ENCODE measurements around the gene FCGR1A. TPM values are rescaled to one million over a fixed set of nuclear protein-coding genes. Genes with fewer than 3 reads are reported as not detected.
"Not testable (repeated sequence)": the region's sequence is repeated elsewhere in the genome, so short reads cannot be mapped to it uniquely, and the experiment has no call there.

FCGR1A gene
- polyA plus RNA-seq, 2 of the 4 experiments (the other 2 are of a cell fraction) = not detected

DNA sequence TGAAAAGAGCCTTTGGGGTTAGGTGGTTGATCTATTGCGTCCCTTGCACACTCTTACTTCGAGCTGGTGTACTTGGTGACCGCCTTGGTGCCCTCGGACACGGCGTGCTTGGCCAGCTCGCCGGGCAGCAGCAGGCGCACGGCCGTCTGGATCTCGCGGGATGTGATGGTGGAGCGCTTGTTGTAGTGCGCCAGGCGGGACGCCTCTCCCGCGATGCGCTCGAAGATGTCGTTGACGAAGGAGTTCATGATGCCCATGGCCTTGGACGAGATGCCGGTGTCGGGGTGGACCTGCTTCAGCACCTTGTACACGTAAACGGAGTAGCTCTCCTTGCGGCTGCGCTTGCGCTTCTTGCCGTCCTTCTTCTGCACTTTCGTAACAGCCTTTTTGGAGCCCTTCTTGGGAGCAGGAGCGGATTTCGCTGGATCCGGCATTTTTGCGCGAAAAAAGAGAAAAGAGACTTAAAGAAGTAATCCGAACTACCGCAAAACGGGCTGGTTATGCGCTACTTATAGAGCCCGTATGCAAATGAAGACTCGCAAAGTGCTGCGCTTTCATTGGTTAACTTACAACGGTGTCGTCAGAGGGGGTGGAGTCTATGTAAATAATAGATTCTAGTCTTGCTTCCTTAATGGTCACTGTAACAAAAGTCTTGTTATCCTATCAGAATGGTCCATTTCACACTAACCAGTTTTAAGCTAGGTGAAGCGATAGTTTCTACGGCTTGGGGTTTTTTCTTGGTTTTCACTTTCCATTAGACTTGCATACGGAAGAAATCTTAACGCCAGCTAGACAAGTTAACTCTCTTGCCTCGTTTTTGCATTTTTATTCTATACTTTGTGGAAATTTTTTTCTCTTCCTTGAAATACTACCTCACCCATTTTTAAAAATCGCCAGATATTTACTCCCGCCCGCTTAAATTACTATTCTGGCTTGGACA is 29.7 kb downstream of the FCGR1A start:
- TF ChIP-seq, protein P1, sequence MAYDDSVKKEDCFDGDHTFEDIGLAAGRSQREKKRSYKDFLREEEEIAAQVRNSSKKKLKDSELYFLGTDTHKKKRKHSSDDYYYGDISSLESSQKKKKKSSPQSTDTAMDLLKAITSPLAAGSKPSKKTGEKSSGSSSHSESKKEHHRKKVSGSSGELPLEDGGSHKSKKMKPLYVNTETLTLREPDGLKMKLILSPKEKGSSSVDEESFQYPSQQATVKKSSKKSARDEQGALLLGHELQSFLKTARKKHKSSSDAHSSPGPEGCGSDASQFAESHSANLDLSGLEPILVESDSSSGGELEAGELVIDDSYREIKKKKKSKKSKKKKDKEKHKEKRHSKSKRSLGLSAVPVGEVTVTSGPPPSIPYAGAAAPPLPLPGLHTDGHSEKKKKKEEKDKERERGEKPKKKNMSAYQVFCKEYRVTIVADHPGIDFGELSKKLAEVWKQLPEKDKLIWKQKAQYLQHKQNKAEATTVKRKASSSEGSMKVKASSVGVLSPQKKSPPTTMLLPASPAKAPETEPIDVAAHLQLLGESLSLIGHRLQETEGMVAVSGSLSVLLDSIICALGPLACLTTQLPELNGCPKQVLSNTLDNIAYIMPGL (CRISPR knock-in tag; IDR thresholded peaks at IDR 0.05; ENCODE audit: borderline replicate concordance) = peak; percentile 50; the same call in 1 of the 2 replicates
- TF ChIP-seq HOXA7 (CRISPR knock-in tag; IDR thresholded peaks at IDR 0.05) (peak; percentile 88; the same call in 1 of the 2 replicates), POLR2A (IDR thresholded peaks at IDR 0.05; ENCODE audit: low read length) (peak; percentile 66), TFCP2L1 (CRISPR knock-in tag; IDR thresholded peaks at IDR 0.05) (peak; percentile 91), GATA3 (IDR thresholded peaks at IDR 0.05; ENCODE audit: borderline replicate concordance) (peak; percentile 61; the same call in 1 of the 2 replicates), FOSB (CRISPR knock-in tag; IDR thresholded peaks at IDR 0.05) (peak; percentile 89), RARB (CRISPR knock-in tag; IDR thresholded peaks at IDR 0.05) (peak; percentile 93; the same call in 1 of the 2 replicates), CEBPB (IDR thresholded peaks at IDR 0.05) (peak in 1 of 2 experiments; percentile 54; a peak in 2 of 4 replicates), PHF8 (IDR thresholded peaks at IDR 0.05; ENCODE audit: borderline replicate concordance, low read depth) (peak; percentile 42; the same call in 1 of the 2 replicates), JUN (IDR thresholded peaks at IDR 0.05) (peak; percentile 82 to 90)
- TF ChIP-seq, protein P2, sequence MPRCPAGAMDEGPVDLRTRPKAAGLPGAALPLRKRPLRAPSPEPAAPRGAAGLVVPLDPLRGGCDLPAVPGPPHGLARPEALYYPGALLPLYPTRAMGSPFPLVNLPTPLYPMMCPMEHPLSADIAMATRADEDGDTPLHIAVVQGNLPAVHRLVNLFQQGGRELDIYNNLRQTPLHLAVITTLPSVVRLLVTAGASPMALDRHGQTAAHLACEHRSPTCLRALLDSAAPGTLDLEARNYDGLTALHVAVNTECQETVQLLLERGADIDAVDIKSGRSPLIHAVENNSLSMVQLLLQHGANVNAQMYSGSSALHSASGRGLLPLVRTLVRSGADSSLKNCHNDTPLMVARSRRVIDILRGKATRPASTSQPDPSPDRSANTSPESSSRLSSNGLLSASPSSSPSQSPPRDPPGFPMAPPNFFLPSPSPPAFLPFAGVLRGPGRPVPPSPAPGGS (IDR thresholded peaks at IDR 0.05) = peak; percentile 94
- TF ChIP-seq, protein P3, sequence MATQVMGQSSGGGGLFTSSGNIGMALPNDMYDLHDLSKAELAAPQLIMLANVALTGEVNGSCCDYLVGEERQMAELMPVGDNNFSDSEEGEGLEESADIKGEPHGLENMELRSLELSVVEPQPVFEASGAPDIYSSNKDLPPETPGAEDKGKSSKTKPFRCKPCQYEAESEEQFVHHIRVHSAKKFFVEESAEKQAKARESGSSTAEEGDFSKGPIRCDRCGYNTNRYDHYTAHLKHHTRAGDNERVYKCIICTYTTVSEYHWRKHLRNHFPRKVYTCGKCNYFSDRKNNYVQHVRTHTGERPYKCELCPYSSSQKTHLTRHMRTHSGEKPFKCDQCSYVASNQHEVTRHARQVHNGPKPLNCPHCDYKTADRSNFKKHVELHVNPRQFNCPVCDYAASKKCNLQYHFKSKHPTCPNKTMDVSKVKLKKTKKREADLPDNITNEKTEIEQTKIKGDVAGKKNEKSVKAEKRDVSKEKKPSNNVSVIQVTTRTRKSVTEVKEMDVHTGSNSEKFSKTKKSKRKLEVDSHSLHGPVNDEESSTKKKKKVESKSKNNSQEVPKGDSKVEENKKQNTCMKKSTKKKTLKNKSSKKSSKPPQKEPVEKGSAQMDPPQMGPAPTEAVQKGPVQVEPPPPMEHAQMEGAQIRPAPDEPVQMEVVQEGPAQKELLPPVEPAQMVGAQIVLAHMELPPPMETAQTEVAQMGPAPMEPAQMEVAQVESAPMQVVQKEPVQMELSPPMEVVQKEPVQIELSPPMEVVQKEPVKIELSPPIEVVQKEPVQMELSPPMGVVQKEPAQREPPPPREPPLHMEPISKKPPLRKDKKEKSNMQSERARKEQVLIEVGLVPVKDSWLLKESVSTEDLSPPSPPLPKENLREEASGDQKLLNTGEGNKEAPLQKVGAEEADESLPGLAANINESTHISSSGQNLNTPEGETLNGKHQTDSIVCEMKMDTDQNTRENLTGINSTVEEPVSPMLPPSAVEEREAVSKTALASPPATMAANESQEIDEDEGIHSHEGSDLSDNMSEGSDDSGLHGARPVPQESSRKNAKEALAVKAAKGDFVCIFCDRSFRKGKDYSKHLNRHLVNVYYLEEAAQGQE (IDR thresholded peaks at IDR 0.05) = peak; percentile 55
- CTCF ChIA-PET, FAIRE-seq, H3K9me3 ChIP-seq, H3K4me1 ChIP-seq: not testable (repeated sequence)
- H3K27ac ChIP-seq = peak overlapping the region; percentile 83 to 85
- peak; percentile 88 to 91 for ATAC-seq
- POLR2A ChIA-PET = interaction anchor here (1.2 kb wide), 1 partner anchor 75 kb away, joined by 3 read pairs; a partner anchor contains a TSS
- DNase-seq (ENCODE audit: low read depth in 1 of 2, low spot score in 1 of 2) = peak; percentile 15 to 96
- peak overlapping the region; percentile 84 for H3K4me2 ChIP-seq
- H3K4me3 ChIP-seq = peak overlapping the region; percentile 57
- WGBS (ENCODE audit: missing lambda C conversion rate) = under 1% methylated on average over 31 of the region's 55 CpGs

DNA sequence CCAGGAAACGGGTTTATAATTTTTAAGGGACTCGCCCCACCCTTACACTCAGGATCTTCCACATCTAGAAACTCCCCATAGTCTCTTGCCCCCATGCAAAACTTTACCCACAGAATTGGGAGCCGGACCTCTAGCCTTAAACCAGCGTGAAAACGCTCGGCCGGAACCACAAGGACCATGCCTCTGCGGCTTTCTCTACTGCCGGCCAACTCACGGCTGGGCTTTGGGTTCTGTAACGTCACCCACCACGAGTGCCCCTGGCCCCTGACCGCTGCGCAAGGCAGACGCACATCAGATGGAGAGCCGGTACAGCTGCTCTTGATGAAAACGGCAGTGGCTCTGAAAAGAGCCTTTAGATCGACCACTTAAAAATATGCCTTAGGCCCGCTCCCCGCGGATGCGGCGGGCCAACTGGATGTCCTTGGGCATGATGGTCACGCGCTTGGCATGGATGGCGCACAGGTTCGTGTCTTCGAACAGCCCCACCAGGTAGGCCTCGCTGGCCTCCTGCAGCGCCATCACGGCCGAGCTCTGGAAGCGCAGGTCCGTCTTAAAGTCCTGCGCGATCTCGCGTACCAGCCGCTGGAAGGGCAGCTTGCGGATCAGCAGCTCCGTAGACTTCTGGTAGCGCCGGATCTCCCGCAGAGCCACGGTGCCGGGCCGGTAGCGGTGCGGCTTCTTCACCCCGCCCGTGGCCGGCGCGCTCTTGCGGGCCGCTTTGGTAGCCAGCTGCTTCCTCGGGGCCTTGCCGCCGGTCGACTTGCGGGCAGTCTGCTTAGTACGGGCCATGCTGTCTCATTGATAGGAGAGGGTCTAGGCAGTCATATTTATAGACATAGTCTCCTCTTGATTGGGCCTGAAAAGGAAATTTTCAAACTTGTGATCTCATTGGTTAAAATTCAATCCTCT is 30.7 kb downstream of the FCGR1A start:
- H3K4me2 ChIP-seq = peak overlapping the region; percentile 73
- 5% methylated on average over 14 of the region's 62 CpGs for WGBS (ENCODE audit: missing lambda C conversion rate)
- POLR2A ChIA-PET = interaction anchor here (1.2 kb wide), 1 partner anchor 74 kb away, joined by 3 read pairs; a partner anchor contains a TSS
- TF ChIP-seq POLR2A (IDR thresholded peaks at IDR 0.05; ENCODE audit: low read length) = peak; percentile 81
- TF ChIP-seq, protein P4, sequence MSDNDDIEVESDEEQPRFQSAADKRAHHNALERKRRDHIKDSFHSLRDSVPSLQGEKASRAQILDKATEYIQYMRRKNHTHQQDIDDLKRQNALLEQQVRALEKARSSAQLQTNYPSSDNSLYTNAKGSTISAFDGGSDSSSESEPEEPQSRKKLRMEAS (IDR thresholded peaks at IDR 0.05) = peak; percentile 57
- TF ChIP-seq JUN (IDR thresholded peaks at IDR 0.05) = peak in 1 of 2 experiments; percentile 93; a peak in 4 of 5 replicates
- peak; percentile 70; the same call in 1 of the 2 replicates for TF ChIP-seq PHF8 (IDR thresholded peaks at IDR 0.05; ENCODE audit: borderline replicate concordance, low read depth)
- H3K9me3 ChIP-seq, FAIRE-seq, CTCF ChIA-PET, H3K4me1 ChIP-seq: not testable (repeated sequence)
- ATAC-seq (peak; percentile 60 to 73), DNase-seq (ENCODE audit: low read depth in 1 of 2, low spot score in 1 of 2) (peak in 1 of 2 experiments; percentile 89)
- H3K27ac ChIP-seq = peak overlapping the region; percentile 78 to 85
- H3K4me3 ChIP-seq = peak overlapping the region; percentile 57

DNA sequence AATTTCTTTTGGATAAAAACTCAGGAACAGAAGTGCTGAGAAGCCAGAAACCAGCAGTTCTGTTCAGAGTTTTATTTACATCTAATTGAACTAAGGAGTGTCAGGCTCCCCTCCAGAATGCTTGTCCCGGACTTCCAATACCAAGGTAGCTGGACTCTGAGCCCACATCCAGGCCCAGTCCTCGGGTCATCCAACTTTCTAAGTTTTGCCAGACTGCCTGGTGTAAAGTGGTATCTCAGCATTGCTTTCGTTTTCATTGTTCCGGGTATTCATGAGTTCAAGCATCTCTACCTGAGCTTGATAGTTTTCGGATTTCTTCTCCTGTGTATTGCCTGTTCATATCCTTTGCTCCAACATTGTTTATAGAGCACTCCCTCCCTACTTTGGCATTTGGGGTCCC is 37.9 kb downstream of the FCGR1A start:
- H3K4me3 ChIP-seq; DNase-seq (ENCODE audit: low read depth in 1 of 2, low spot score in 1 of 2); FAIRE-seq; H3K4me1 ChIP-seq; POLR2A ChIA-PET; ATAC-seq; H3K4me2 ChIP-seq; CTCF ChIA-PET; H3K9me3 ChIP-seq; H3K27ac ChIP-seq: not testable (repeated sequence)
- WGBS (ENCODE audit: missing lambda C conversion rate) = 90% methylated on average over 5 of the region's 5 CpGs

DNA sequence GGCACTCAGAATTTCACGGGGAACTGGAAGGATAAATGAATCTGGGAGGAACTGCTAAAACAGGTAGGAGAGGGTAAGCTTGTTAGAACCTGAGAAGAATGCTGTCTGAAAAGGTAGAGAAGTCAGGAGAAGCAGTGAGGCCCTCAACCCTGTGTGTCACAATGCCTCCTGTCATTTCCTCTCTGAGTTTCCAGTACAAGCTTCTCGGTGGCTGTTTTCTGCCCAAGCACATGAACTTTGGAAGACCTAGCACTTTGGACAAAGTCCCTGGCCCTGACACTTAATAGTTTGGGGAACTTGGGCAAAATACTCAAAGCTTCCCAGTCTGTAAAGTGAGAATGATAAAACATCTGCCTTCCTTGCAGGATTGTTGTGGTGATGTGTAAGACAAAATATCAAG is 44.1 kb downstream of the FCGR1A start:
- CTCF ChIA-PET; DNase-seq (ENCODE audit: low read depth in 1 of 2, low spot score in 1 of 2); FAIRE-seq; H3K4me1 ChIP-seq; H3K27ac ChIP-seq; H3K4me2 ChIP-seq; H3K4me3 ChIP-seq; POLR2A ChIA-PET; H3K9me3 ChIP-seq; ATAC-seq: not testable (repeated sequence)
- WGBS (ENCODE audit: missing lambda C conversion rate) = no CpG with 5 or more reads among the region's 2 CpGs

DNA sequence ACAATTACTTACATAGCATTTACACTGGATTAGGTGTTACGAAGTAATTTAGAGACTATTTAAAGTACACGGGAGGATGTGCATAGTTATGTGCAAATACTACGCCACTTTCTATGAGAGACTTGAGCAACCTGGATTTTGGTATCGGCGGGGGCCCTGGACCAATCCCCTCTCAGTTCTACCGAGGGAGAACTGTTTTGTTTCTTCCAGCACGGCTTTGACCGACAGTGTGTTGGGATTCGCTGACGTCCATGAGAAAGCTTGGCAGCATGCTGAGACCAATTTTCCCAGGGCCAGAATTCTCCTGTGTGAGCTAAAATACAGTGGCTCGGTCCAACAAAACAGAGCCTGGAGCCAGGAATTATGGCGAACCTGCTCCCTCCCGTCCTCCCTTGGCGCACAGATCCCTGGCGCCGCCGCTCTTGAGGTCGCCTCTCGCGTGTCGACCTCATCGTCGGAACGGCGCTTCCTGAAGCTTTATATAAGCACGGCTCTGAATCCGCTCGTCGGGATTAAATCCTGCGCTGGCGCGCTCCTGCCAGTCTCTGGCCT is 49.3 kb downstream of the FCGR1A start:
- H3K27ac ChIP-seq; FAIRE-seq; H3K4me1 ChIP-seq; CTCF ChIA-PET; H3K9me3 ChIP-seq; DNase-seq (ENCODE audit: low read depth in 1 of 2, low spot score in 1 of 2); POLR2A ChIA-PET; H3K4me2 ChIP-seq; H3K4me3 ChIP-seq: not testable (repeated sequence)
- peak; percentile 45 to 62 for ATAC-seq
- WGBS (ENCODE audit: missing lambda C conversion rate) = no CpG with 5 or more reads among the region's 32 CpGs
